Stomach (tissue), 9 donors: ENCODE data around the gene RPS3. TPM values are rescaled to one million over a fixed set of nuclear protein-coding genes. Genes with fewer than 3 reads are reported as not detected.

Experiments used
- DNase-seq, 2 donors: peaks; one replicate each; pipeline versions ENCODE4 v3.0.0 to v3.0.0-alpha.2; 2013 to 2019
- H3K27ac ChIP-seq, 5 donors: fragments of 200-600 bp in 4 of 5; sonication (generic) in 4 of 5; one replicate each; pipeline ENCODE4 v1.5.1; 2013 to 2019; ENCODE audit warnings: mild to moderate bottlenecking in 1 of 5, moderate library complexity in 1 of 5
- H3K27me3 ChIP-seq, 3 donors: fragments of 200-600 bp; sonication (generic); one replicate each; pipeline ENCODE4 v1.5.1; 2017 to 2019; ENCODE audit warnings: mixed run types in 1 of 3
- H3K36me3 ChIP-seq, 4 donors: fragments of 200-600 bp; sonication (generic); 1 replicate in 3 of 4; 2 replicates in 1 of 4; pipeline ENCODE4 v1.5.1; 2016 to 2019
- H3K4me1 ChIP-seq, 4 donors: fragments of 200-600 bp; sonication (generic); one replicate each; pipeline ENCODE4 v1.5.1; 2016 to 2019
- H3K4me3 ChIP-seq, 4 donors: fragments of 200-600 bp; sonication (generic) in 3 of 4; one replicate each; pipeline ENCODE4 v1.5.1; 2016 to 2019; ENCODE audit warnings: mild to moderate bottlenecking in 1 of 4
- H3K9me3 ChIP-seq, 4 donors: fragments of 200-600 bp; sonication (generic); one replicate each; pipeline ENCODE4 v1.5.1; 2016 to 2019
- CTCF ChIP-seq, 7 experiments: fragments of 450-650 bp in 4 of 7; fragments of 200-600 bp in 3 of 7; sonication (generic) in 3 of 7; IDR thresholded peaks; one replicate each; pipeline ENCODE4 v1.5.1; 2016 to 2019; ENCODE audit warnings: antibody characterized with exemption in 7 of 7, control low read depth in 2 of 7, mild to moderate bottlenecking in 1 of 7
- EP300 ChIP-seq: sonication (generic); formaldehyde crosslinking; IDR thresholded peaks from one replicate; pipeline ENCODE4 v1.6.1; 2017; ENCODE audit warnings: antibody characterized with exemption
- POLR2A ChIP-seq, 4 donors: fragments of 450-650 bp; IDR thresholded peaks; one replicate each; pipeline ENCODE4 v1.6.1; 2016; ENCODE audit warnings: antibody characterized with exemption in 4 of 4, control low read depth in 2 of 4, mild to moderate bottlenecking in 1 of 4, moderate library complexity in 1 of 4
- POLR2AphosphoS5 ChIP-seq, 3 donors: sonication (generic); formaldehyde crosslinking; IDR thresholded peaks; one replicate each; pipeline ENCODE4 v1.6.1; 2016; ENCODE audit warnings: antibody characterized with exemption in 3 of 3
- WGBS, 5 donors: extraction: QIAGEN DNeasy Blood & Tissue Kit in 3 of 5; methylation state at CpG; one replicate each; pipeline versions ENCODE4 v1.1.5 to v1.1.7; 2013 to 2018; 5-methylcytosine and 5-hydroxymethylcytosine counted together
- intact Hi-C: fragments of 100-400 bp; cut with DNase I; formaldehyde crosslinking; loops from one replicate; pipeline ENCODE4 v1.15.1; 2023; ENCODE audit warnings: low total_unique reads
- polyA plus RNA-seq, 3 donors: library from polyadenylated mRNA; stranded (reverse); fragments of 200-250 nt; gene quantifications; one replicate each; pipeline ENCODE4 v1.2.3, GENCODE V29; 2013
- total RNA-seq, 5 donors: library from RNA; depleted of rRNA; stranded (reverse); fragments of >200 nt; gene quantifications; one replicate each; pipeline versions ENCODE4 v1.1.0 to v1.2.3, GENCODE V29; 2014 to 2016
- donor health status: healthy with polysubstance abuse.
- donor health status: Bipolar disorder and iron deficiency.
- donor health status: healthy.

Gene RPS3
- total and polyA plus RNA-seq, 8 donors = 607 to 3,770 (median 1,532) TPM

GRCh38 chr11:75394085-75394840, 5.1 kb upstream of the RPS3 start:
- H3K4me3 ChIP-seq = no peak overlapping the region
- no peaks in the 10 kb centered on the region for H3K9me3 ChIP-seq
- intact Hi-C loops = no loop called here
- TF ChIP-seq EP300 = no peak
- TF ChIP-seq POLR2A (IDR thresholded peaks at IDR 0.05) = no peak
- no peak overlapping the region for H3K27ac ChIP-seq
- H3K4me1 ChIP-seq = peaks cover 0 to 4% (median under 1%) of the 10 kb centered on the region in 4 donors
- WGBS, 5 donors = 58 to 89% (median 79%) methylated on average over 8 of the region's 8 CpGs
- no peaks in the 10 kb centered on the region for H3K36me3 ChIP-seq
- no peak for DNase-seq
- H3K27me3 ChIP-seq = no peaks in the 10 kb centered on the region

- Histone ChIP-seq H3K27me3 (no peaks in the 10 kb centered on the region), H3K36me3 (peaks cover 32 to 33% (median 33%) of the 10 kb centered on the region in 4 donors), H3K27ac (peak overlapping the region in 2 of 5 donors; percentile 97 to 98), H3K9me3 (no peaks in the 10 kb centered on the region), H3K4me1 (peaks cover 27 to 44% (median 33%) of the 10 kb centered on the region in 4 donors), H3K4me3 (peak overlapping the region in 2 of 4 donors; percentile 61 to 70)
- TF ChIP-seq POLR2A (IDR thresholded peaks at IDR 0.05) (no peak), EP300 (no peak), POLR2AphosphoS5 (IDR thresholded peaks at IDR 0.05) (no peak), CTCF (IDR thresholded peaks at IDR 0.05) (no peak)
- intact Hi-C loops = no loop called here
- WGBS, 5 donors = 62 to 76% (median 71%) methylated on average over 8 of the region's 8 CpGs
- DNase-seq = no peak
Measured at GRCh38 chr11:75398906-75399305, 412 bp upstream of the RPS3 start.

- no peak for TF ChIP-seq EP300
- TF ChIP-seq POLR2AphosphoS5 (IDR thresholded peaks at IDR 0.05) = no peak
- no peak for TF ChIP-seq CTCF (IDR thresholded peaks at IDR 0.05)
- no peak for TF ChIP-seq POLR2A (IDR thresholded peaks at IDR 0.05)
- Histone ChIP-seq H3K27me3 (no peaks in the 10 kb centered on the region), H3K36me3 (peaks cover 46 to 47% (median 47%) of the 10 kb centered on the region in 4 donors), H3K9me3 (no peaks in the 10 kb centered on the region), H3K4me3 (peak overlapping the region; percentile 61 to 93 (median 72)), H3K27ac (peak overlapping the region; percentile 30 to 98 (median 95)), H3K4me1 (peaks cover 27 to 45% (median 37%) of the 10 kb centered on the region in 4 donors)
- intact Hi-C loops = no loop called here
- no peak for DNase-seq
- WGBS, 5 donors = 4 to 9% (median 4%) methylated on average over 11 of the region's 11 CpGs
Measured at GRCh38 chr11:75400146-75400865, 988 bp downstream of the RPS3 start.

DNA sequence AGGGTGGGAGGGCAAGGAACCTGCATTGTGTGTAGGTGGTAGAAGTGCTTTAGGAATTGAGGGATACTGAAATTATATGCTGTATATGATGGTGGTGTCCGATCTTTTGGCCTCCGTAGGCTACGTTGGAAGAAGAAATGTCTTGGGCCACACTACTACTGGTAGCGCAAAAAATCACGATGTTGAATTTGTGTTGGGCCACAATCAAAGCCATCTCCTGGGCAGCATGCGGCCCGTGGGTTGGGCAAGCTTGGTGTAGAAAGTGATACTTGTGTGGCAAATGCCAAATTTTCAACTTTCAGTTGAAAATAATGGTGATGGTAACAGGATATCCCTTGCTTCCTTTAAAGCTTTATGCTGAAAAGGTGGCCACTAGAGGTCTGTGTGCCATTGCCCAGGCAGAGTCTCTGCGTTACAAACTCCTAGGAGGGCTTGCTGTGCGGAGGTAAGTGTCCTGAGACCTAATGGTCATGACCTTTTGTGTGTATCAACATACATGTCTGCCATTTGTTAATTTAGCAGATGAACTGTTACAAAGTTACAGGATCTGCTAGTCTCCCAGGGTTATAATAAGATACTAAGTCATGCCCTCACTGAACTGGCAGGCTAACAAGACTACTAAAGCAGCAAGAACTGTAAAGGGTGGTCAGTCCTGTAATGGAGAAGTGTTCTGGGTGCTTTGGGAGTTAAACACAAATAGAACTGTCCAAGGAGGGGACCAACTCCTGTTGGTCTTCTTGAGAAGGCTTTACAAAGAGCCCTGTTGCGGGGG, 2.9 kb downstream of the RPS3 start:
- Histone ChIP-seq H3K27me3 (no peaks in the 10 kb centered on the region), H3K4me3 (peak overlapping the region in 2 of 4 donors; percentile 70 to 93), H3K9me3 (no peaks in the 10 kb centered on the region), H3K4me1 (peaks cover 27 to 58% (median 37%) of the 10 kb centered on the region in 4 donors), H3K36me3 (peaks cover 51 to 66% (median 65%) of the 10 kb centered on the region in 4 donors), H3K27ac (peak overlapping the region in 1 of 5 donors; percentile 22)
- DNase-seq = no peak
- TF ChIP-seq EP300 (no peak), POLR2AphosphoS5 (IDR thresholded peaks at IDR 0.05) (no peak), CTCF (IDR thresholded peaks at IDR 0.05) (no peak), POLR2A (IDR thresholded peaks at IDR 0.05) (no peak)
- intact Hi-C loops = no loop called here
- WGBS, 5 donors = 61 to 80% (median 66%) methylated on average over 10 of the region's 10 CpGs
